Psoas muscle (tissue), 8 donors: ENCODE data around the gene KIRREL3. TPM values are rescaled to one million over a fixed set of nuclear protein-coding genes. Genes with fewer than 3 reads are reported as not detected.

Experiments used
- ATAC-seq, 4 donors: fragments of 200-7000 bp; cut with Tn5 transposase; one replicate each; pipeline ENCODE4 v1.9.1; 2020; ENCODE audit warnings: moderate library complexity in 3 of 4, mild to moderate bottlenecking in 2 of 4
- DNase-seq, 2 donors: peaks; one replicate each; pipeline ENCODE4 v3.0.0-alpha.2; 2020
- H3K27ac ChIP-seq: fragments of 200-600 bp; one replicate; pipeline ENCODE4 v1.8.0; 2022
- H3K27me3 ChIP-seq, 3 donors: fragments of 200-600 bp in 1 of 3; one replicate each; pipeline versions ENCODE4 v1.6.1 to v1.8.0; 2013 to 2022; ENCODE audit warnings: low read length in 2 of 3, mild to moderate bottlenecking in 2 of 3, moderate library complexity in 1 of 3; ENCODE audit not compliant: insufficient read depth in 3 of 3
- H3K36me3 ChIP-seq, 2 donors: fragments of 200-600 bp in 1 of 2; one replicate each; pipeline versions ENCODE4 v1.6.1 to v1.8.0; 2013 to 2022; ENCODE audit warnings: low read depth in 1 of 2, mild to moderate bottlenecking in 1 of 2, moderate library complexity in 1 of 2; ENCODE audit not compliant: insufficient read depth in 1 of 2
- H3K4me1 ChIP-seq: fragments of 200-600 bp; one replicate; pipeline ENCODE4 v1.8.0; 2022
- H3K4me3 ChIP-seq: fragments of 200-600 bp; one replicate; pipeline ENCODE4 v1.8.0; 2022; ENCODE audit warnings: mild to moderate bottlenecking
- H3K9me3 ChIP-seq: fragments of 200-600 bp; one replicate; pipeline ENCODE4 v1.8.0; 2022
- WGBS, 3 donors: extraction: QIAGEN DNeasy Blood & Tissue Kit; methylation state at CpG; one replicate each; pipeline versions ENCODE4 v1.1.6 to v1.1.7; 2013; 5-methylcytosine and 5-hydroxymethylcytosine counted together
- intact Hi-C, 2 donors: fragments of 100-400 bp; cut with DNase I; formaldehyde crosslinking; loops; one replicate each; pipeline versions ENCODE4 v1.11.0 to v1.14.2; 2022
- polyA plus RNA-seq, 3 donors: library from polyadenylated mRNA; stranded (reverse); fragments of 200-250 nt; gene quantifications; one replicate each; pipeline ENCODE4 v1.2.3, GENCODE V29; 2013
- total RNA-seq, 4 donors: library from RNA; stranded (reverse); fragmentation: NEBNext Ultra II Directional in 2 of 4; extraction: Animal tissue kit (Norgen Biotek cat#: 25700) in 2 of 4; gene quantifications; one replicate each; pipeline versions ENCODE4 v1.2.1 to v1.2.4, GENCODE V29; 2021 to 2023
- TF ChIP-seq, protein P1 (sequence below): fragments of 200-600 bp; IDR thresholded peaks from one replicate; pipeline ENCODE4 v1.8.0; 2022; ENCODE audit warnings: antibody characterized with exemption
- donor health status: healthy with polysubstance abuse.
- donor health status: DM: no; HTN: no; CAD: no; lungs with moderate emphysema.
- donor health status: Bipolar disorder and iron deficiency.
- donor health status: healthy.
- donor health status: DM: yes; HTN: yes; CAD: no.
- donor health status: DM: no; HTN: no; CAD: no.
- donor health status: DM: no; HTN: no; CAD: no.
- donor health status: DM: yes; HTN: yes; CAD: no.

Gene KIRREL3
- total and polyA plus RNA-seq, 7 donors = 0.04 TPM; not detected in 6

DNA sequence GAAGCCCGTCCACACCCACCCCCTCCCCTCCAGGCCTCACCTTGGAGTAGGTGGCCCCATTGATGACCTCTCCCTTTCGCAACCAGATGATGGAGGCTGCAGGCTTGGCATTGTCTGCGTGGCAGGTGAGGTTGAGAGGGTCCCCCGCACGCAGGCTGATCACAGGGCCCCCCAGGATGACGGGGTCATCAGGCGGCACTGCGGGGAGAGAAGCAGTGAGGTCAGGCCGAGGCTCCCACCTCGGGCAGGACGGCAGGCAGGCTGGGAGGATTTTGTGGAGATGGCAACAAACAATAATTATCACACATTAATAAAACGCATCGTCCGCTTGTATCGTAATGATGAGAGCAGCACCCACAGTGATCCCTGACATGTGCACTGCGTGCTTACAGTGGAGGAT, 527.3 kb downstream of the KIRREL3 start:
- no peaks in the 10 kb centered on the region for H3K9me3 ChIP-seq
- no peaks in the 10 kb centered on the region for H3K36me3 ChIP-seq
- no peak for ATAC-seq
- H3K4me1 ChIP-seq = no peaks in the 10 kb centered on the region
- no peaks in the 10 kb centered on the region for H3K27me3 ChIP-seq
- no peak overlapping the region for H3K4me3 ChIP-seq
- 94 to 96% (median 95%) methylated on average over 15 to 16 of the region's 16 CpGs for WGBS, 3 donors
- no peak overlapping the region for H3K27ac ChIP-seq
- TF ChIP-seq, protein P1, sequence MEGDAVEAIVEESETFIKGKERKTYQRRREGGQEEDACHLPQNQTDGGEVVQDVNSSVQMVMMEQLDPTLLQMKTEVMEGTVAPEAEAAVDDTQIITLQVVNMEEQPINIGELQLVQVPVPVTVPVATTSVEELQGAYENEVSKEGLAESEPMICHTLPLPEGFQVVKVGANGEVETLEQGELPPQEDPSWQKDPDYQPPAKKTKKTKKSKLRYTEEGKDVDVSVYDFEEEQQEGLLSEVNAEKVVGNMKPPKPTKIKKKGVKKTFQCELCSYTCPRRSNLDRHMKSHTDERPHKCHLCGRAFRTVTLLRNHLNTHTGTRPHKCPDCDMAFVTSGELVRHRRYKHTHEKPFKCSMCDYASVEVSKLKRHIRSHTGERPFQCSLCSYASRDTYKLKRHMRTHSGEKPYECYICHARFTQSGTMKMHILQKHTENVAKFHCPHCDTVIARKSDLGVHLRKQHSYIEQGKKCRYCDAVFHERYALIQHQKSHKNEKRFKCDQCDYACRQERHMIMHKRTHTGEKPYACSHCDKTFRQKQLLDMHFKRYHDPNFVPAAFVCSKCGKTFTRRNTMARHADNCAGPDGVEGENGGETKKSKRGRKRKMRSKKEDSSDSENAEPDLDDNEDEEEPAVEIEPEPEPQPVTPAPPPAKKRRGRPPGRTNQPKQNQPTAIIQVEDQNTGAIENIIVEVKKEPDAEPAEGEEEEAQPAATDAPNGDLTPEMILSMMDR = no peak
- intact Hi-C loops = no loop called here
- DNase-seq = no peak

DNA sequence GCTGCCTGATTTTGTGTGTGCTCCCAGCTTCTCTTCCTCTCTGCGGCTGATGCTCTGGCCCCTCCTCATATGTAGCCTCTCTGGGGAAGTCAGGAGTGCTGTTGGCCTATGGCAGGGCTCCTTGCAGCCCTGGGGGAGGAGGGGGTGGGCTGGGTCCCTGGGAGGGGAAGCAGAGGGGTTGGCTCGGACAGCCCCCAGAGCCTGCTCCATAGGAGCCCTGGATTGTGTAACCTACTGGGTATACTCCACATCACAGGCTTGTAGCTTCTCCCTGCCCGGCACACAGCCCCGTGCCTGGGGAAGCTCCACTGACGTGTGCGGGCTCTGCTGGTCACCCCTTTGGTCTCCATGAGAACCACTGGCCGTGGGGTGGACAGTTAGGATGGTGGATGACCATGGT, 531.3 kb downstream of the KIRREL3 start:
- TF ChIP-seq, protein P1 = no peak
- Histone ChIP-seq H3K4me1 (no peaks in the 10 kb centered on the region), H3K27me3 (peaks cover 0 to 7% (median 0%) of the 10 kb centered on the region in 3 donors), H3K4me3 (no peak overlapping the region), H3K27ac (no peak overlapping the region), H3K9me3 (no peaks in the 10 kb centered on the region), H3K36me3 (no peaks in the 10 kb centered on the region)
- intact Hi-C loops = no loop called here
- ATAC-seq = no peak
- WGBS, 3 donors = 85 to 95% (median 91%) methylated on average over 7 of the region's 7 CpGs
- no peak for DNase-seq

- TF ChIP-seq, protein P1 = no peak
- intact Hi-C loops = no loop called here
- Histone ChIP-seq H3K9me3 (no peaks in the 10 kb centered on the region), H3K36me3 (no peaks in the 10 kb centered on the region), H3K27me3 (peaks cover 0 to 7% (median 0%) of the 10 kb centered on the region in 3 donors), H3K4me3 (no peak overlapping the region), H3K27ac (no peak overlapping the region), H3K4me1 (no peaks in the 10 kb centered on the region)
- no peak for DNase-seq
- no peak for ATAC-seq
- WGBS, 3 donors = 74 to 89% (median 76%) methylated on average over 6 to 7 of the region's 7 CpGs
Measured at GRCh38 chr11:126468102-126468521, 532.5 kb downstream of the KIRREL3 start.

GRCh38 chr11:126467471-126467870, 533.1 kb downstream of the KIRREL3 start:
- H3K27ac ChIP-seq = no peak overlapping the region
- no peaks in the 10 kb centered on the region for H3K4me1 ChIP-seq
- no peaks in the 10 kb centered on the region for H3K36me3 ChIP-seq
- no peaks in the 10 kb centered on the region for H3K9me3 ChIP-seq
- 97 to 100% (median 98%) methylated on average over 8 of the region's 8 CpGs for WGBS, 3 donors
- H3K27me3 ChIP-seq = peaks cover 0 to 7% (median 0%) of the 10 kb centered on the region in 3 donors
- ATAC-seq (no peak), DNase-seq (no peak)
- TF ChIP-seq, protein P1 = no peak
- no peak overlapping the region for H3K4me3 ChIP-seq
- intact Hi-C loops = no loop called here

DNA sequence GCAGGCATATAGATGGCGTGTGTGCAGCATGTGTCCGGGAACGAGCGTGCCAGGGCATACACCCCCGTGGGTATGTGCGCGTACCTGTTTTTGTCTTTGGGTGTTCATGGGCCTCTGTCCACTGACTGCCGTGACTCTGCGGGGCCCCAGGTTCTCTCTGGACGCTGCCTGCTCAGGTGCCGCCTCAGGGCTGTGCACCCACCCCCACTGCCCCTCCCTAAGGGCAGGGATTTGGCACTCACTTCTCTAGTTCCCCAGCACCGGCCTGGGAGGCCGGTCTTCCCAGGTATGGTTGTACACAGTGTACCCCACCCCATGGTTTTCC, 533.6 kb downstream of the KIRREL3 start:
- Histone ChIP-seq H3K36me3 (no peaks in the 10 kb centered on the region), H3K27me3 (peaks cover 0 to 7% (median 0%) of the 10 kb centered on the region in 3 donors), H3K9me3 (no peaks in the 10 kb centered on the region), H3K4me3 (no peak overlapping the region), H3K27ac (no peak overlapping the region), H3K4me1 (no peaks in the 10 kb centered on the region)
- ATAC-seq (no peak), DNase-seq (no peak)
- TF ChIP-seq, protein P1 = no peak
- WGBS, 3 donors = 94 to 98% (median 94%) methylated on average over 12 to 13 of the region's 13 CpGs
- intact Hi-C loops = no loop called here
